ENCODE measurements around the gene ATN1.

- no peak for TF ChIP-seq CTCF (IDR thresholded peaks at IDR 0.05)
- no peak for TF ChIP-seq EZH2 (IDR thresholded peaks at IDR 0.05)
- TF ChIP-seq EZH2phosphoT487 (IDR thresholded peaks at IDR 0.05), result no peak
Measured at GRCh38 chr12:6896846-6897435, 30.8 kb upstream of the ATN1 start.

Measured in neural progenitor cell (in vitro differentiated cells).